Hepatocyte (in vitro differentiated cells): ENCODE results near the gene NF2.

ENCODE experiments used
- EZH2 ChIP-seq: fragments of 200-600 bp; sonication (generic); IDR thresholded peaks from 2 replicates; pipeline ENCODE4 v1.6.1; 2016; ENCODE audit warnings: antibody characterized with exemption, mild to moderate bottlenecking, borderline replicate concordance
- TF ChIP-seq, protein P1 (sequence below): fragments of 200-600 bp; sonication (generic); IDR thresholded peaks from 2 replicates; pipeline ENCODE4 v1.5.1; 2016; ENCODE audit warnings: antibody characterized with exemption, mild to moderate bottlenecking; ENCODE audit not compliant: poor library complexity

DNA sequence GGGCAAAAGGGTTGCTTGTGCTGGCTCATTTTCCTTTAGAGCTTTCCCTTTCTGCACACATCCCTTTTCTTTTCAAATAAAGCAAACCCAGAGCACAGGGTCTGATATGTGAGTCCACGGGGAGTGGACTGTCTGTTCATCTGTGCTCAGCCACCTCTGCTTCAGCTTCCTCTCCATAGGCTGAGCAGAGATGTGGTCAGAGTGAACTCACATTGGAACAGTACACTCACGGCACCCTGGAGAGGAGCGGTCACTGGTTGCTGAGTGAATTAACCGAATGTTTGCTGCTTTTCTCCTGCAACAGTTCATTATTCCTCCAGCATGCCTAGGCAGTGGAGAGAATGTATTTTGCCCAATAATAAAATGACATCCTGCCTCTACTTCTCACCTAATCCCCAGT, 80.1 kb downstream of the NF2 start:
- TF ChIP-seq EZH2 = no peak
- TF ChIP-seq, protein P1, sequence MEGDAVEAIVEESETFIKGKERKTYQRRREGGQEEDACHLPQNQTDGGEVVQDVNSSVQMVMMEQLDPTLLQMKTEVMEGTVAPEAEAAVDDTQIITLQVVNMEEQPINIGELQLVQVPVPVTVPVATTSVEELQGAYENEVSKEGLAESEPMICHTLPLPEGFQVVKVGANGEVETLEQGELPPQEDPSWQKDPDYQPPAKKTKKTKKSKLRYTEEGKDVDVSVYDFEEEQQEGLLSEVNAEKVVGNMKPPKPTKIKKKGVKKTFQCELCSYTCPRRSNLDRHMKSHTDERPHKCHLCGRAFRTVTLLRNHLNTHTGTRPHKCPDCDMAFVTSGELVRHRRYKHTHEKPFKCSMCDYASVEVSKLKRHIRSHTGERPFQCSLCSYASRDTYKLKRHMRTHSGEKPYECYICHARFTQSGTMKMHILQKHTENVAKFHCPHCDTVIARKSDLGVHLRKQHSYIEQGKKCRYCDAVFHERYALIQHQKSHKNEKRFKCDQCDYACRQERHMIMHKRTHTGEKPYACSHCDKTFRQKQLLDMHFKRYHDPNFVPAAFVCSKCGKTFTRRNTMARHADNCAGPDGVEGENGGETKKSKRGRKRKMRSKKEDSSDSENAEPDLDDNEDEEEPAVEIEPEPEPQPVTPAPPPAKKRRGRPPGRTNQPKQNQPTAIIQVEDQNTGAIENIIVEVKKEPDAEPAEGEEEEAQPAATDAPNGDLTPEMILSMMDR = no peak
